Myocyte (in vitro differentiated cells): ENCODE measurements around the gene FAM234B. TPM values are rescaled to one million over a fixed set of nuclear protein-coding genes. Genes with fewer than 3 reads are reported as not detected.
"Not testable (repeated sequence)": the region's sequence is repeated elsewhere in the genome, so short reads cannot be mapped to it uniquely, and the experiment has no call there.

Experiments used
- DNase-seq: peaks from one replicate; pipeline ENCODE4 v3.0.0-alpha.2; 2012; ENCODE audit warnings: low read depth
- total RNA-seq: library from RNA; depleted of rRNA; stranded (reverse); fragments of >200 nt; gene quantifications from 2 replicates; pipeline ENCODE4 v1.2.3, GENCODE V29; 2014

The FAM234B gene
- total RNA-seq, 1 donor from 2014 or later, result 4.1 TPM

GRCh38 chr12:13060581-13060980 lies 16.4 kb downstream of the FAM234B start:
- no peak for DNase-seq

- DNase-seq, result peak; percentile 24
Observed at GRCh38 chr12:13061377-13061776, 17.2 kb downstream of the FAM234B start.

- DNase-seq, result no peak
Observed at GRCh38 chr12:13062669-13063068, 18.5 kb downstream of the FAM234B start.

GRCh38 chr12:13066014-13066413 lies 21.8 kb downstream of the FAM234B start:
- DNase-seq, result no peak

- DNase-seq, result no peak
Observed at GRCh38 chr12:13066459-13066858, 22.3 kb downstream of the FAM234B start.

DNA sequence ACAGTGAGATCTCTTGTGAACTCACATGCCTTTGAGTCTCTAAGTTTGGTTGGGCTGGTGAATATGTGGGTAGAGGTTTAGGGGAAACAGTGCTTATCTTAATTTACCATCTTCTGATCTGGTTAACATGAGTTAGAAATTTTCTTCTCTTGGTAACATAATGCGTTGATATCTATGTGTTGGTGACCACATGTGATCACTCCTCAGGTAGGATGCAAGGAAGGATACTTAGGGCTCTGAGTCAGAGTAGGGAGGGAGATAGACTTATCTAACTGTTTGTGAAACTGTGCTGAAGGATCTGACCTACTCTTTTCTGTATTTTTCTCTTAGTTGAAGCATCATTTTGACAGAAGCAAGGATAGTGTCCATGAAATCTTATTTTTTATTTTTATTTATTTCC lies 23.1 kb downstream of the FAM234B start:
- no peak for DNase-seq

DNA sequence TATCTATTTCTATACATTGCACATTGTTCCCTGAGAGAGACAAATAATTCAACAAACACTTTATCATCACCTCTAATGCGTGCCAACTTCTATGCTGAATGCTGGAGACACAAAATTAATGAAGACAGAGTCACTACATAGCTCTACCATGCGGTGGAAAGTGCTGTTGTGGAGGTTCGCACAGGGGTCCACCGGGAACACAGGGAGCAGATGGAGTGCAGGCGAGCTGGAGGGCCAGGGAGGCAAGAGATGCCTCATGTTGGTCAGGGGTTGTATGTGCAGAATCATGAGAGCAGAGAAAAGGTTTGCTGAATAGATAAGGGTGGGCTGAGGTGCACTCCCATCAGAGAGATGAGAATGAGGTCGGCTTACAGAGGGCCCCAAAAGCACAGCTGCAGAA lies 25.2 kb downstream of the FAM234B start:
- no peak for DNase-seq

DNA sequence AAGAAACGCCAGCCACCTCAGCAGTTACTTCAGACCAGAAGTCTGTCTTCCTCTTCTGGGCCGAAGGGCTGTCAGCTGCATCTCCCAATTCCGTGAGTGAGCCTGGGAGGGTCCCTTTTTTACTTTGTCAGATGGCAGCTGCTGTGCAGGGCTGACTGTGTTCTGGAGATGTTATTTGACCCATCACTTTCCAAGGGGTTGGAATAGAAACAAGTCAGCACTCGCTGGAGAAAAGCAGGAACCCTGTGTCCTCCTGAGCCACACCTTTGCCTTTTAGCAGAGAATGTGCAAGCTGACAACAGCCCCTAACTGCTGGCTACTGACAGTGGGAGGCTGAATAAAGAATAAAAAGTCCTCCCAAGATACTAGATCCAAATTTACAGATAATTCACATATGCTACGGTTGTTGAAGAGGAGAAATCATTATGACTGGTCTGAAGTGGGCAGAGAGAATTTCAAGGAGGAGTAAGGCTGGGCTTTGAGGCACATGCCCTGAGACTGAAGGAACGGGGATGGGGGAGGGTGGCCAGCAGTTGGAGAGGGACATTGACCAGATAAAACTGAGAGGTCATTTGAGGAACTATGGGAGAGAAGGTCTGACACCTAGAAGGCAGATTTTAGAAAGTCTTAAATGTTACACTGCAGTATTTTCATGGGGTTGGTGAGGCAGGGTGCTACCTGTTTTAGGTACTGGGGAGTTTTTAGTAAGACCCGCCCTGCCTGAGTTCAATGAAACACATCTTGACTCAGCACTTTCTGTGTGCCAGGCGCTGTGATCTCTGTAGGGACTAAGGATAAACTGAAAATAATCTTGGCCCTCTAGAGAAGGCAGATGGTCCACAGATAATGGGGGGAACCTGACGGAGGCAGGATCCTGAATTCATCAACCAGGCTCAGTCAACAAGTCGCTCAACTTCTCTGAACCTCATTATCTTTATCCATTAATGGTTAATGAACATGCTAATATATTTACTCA lies 27.4 kb downstream of the FAM234B start:
- peak; percentile 44 for DNase-seq

- DNase-seq, result no peak
Observed at GRCh38 chr12:13073173-13073572, 29.0 kb downstream of the FAM234B start.

DNA sequence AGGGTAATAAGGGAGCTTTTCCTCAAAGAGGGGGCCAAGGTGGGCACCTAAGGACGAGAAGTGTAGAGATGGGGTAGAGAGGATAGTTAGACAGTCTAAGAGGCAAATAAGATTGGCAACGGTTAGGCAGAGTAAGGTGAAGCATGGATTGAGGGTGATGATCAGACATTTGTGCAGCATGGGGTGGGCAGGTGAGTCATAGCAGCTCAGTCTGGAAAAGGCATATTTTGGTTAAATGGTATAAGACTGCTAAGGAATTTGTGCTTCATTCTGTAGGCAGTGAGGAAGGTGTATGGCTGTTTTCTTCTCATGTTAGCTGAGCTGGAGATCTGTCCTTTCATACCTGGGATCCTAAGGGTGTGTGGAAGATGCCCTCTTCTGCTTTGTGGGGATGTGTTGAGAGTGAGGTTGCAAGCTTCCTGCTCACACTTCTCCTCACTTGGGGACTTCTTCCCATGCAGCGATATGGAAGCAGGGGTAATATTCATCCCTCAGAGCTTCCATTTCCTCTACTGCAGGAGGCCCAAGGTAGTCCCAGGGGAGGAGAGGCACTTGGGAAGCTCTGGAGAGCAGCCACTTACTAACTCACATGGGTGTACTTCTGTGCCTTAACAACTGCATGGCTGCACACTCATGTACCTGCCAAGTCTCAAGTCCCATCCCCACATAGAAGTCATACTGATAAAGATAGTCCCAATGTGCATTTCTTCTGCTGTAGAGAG lies 30.4 kb downstream of the FAM234B start:
- DNase-seq, result no peak

DNA sequence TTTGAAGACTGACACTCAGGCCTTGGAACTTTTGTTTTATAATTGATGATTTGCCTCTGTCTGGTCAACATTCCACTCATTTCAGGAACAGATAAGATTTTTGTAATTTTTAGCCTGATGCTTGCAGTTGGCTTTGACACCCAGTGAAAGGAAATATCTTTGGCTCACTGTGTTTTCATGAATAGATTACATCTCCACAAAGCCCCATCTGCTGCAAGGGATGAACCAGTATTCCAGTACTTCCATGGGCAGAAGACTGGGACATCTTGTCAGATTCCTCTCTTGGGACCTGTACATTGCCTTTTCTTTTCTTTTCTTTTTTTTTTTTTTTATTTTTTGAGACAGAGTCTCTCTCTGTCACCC lies 30.9 kb downstream of the FAM234B start:
- DNase-seq, result no peak

GRCh38 chr12:13075786-13076570 lies 31.8 kb downstream of the FAM234B start:
- DNase-seq, result no peak

GRCh38 chr12:13079440-13079906 lies 35.3 kb downstream of the FAM234B start:
- DNase-seq, result no peak

DNA sequence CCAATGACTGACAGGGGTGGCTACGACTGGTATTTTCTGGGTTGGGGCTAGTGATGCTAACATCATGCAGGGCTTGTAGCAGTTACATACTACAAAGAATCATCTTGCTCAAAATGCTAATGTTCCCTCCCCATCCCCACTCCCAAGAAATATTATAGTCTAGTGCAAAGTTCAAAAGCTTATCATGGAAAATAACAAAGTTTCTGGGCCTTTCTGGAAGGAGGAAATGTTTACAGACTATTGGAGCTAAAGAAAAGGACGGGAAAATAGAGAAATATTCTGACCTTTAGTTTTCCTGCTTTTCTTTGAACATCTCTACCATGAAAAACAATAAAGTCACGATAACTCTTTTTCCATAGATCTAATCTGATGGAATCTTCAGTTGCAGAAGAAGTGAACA lies 36.1 kb downstream of the FAM234B start:
- no peak for DNase-seq

GRCh38 chr12:13082861-13083260 lies 38.7 kb downstream of the FAM234B start:
- no peak for DNase-seq

GRCh38 chr12:13083638-13084037 lies 39.5 kb downstream of the FAM234B start:
- DNase-seq, result not testable (repeated sequence)

DNA sequence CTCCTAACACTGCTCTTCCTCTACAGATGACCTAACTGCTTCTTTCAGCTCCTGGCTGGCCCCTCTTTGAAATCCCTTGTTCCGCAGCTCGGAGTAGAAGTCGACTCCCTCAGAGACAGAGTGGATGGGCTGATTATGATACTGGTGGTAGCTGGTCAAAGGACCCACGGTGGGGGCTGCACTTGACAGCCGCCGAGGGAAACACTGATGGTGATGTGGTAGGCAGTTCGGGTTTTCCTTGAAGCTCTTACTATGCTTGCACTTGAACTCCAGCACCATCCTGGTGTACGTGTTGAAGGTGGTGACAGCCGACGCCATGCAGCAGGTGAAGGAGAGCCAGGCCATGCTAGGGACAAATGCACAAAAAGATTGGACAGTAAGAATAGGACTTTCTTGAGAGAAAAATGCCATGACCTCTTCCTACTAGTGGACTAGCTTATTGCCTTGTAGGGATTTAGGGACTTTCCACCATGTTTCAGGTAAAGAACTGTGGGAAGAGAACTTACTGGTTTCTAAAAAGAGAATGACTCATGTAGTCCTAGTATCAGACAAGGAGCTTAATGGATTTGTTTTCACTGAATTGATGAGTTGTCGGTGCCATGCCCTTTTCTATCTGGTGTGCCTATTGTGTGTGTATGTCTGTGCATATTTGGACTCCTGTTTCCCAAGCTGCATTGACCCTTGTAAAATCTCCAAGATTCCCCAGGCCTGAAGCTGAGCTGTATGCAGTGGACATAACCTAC lies 40.9 kb downstream of the FAM234B start:
- no peak for DNase-seq

DNA sequence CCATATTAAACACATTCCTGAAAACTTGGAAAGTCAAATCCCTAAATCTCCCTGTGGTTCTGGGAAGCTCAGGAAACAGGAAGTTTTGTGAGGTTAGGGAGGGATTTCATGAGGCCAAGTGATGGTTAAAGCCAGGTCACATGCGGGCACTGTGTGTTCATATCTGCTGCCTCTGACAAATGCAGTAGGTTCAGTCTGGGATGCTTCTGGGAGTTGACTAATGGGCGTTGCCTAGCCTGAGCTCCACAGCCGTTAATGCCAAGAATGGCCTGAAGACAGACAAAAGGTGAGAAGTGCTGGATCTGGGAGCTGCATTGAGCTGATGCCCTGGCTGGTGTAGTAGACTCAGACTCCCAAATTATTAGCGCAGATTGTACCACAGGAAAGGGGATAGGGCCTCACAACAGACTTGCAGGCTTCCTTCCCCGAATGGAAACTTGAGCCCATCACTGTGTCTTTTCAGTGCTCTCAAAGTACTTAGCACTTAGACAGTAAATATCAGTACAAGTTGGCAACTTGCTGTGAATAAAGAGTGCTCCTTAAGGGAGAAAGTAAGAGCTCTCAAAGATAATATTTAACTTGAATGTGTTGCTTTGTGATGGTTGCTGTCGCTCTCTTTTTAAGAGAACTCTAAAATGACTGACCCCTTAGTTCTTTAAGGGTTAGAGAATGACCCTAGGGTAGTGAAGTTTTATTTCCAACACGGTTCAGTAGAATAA lies 41.9 kb downstream of the FAM234B start:
- DNase-seq, result no peak

DNA sequence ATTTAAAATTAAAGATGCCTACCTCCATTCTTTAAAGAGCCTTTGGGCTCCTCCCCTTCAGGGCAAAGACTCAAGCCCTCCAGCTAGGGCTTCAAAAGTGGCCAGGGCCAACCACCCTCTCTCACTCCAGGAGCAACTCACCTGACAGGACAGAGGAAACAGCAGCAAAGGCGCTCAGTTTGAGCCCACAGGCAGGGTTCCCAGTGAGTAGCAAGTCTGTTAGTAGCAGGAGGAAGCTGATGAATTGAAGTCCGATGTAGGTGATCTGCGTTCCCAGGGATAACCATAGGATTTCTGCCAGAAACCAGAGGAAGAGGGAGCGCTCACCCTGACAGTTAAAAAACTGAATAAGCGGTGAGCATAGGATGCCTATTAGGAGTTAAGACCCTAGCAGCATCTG lies 43.6 kb downstream of the FAM234B start:
- no peak for DNase-seq

DNA sequence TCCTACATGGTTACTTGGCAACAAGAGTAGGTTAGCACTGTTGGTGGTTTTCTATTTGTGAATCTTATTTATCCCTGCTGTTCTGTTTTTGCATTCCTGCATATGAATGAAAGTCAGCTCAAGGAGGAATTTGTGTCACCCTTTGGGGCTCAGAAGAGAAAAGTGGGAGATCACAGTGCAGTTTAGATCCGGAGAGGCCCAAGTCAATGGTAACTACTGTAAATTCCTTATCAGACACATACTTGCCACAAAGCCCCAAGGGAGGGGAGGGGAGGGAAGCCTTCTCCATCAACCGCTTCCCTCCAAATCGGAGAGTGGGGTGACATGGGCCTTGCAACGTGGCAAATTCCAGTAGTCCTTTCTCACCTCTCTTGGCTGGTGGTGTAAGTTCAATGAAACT lies 44.3 kb downstream of the FAM234B start:
- no peak for DNase-seq
